Measurements from ENCODE around the gene UNC13A.
"Not testable (repeated sequence)": the region's sequence is repeated elsewhere in the genome, so short reads cannot be mapped to it uniquely, and the experiment has no call there.

Gene UNC13A

DNA sequence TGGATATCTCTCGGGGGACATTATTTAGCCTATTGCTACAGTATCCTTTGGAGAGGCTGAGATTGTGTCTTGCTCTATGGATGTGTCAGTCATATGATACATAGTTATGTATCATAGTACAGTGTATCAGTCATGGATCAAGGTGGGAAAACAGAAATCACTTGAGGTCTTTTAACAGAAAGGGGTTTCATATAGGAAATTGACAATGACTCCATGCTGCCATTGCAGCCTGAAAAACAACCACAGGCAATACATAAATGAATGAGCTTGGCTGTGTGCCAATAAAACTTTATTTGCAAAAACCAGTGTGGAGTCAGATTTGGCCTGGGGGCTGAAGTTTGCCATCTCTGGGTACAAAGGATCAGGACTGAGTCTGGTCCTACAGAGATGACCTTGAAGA lies 97.3 kb downstream of the UNC13A start:
- TF ChIP-seq, protein P1, sequence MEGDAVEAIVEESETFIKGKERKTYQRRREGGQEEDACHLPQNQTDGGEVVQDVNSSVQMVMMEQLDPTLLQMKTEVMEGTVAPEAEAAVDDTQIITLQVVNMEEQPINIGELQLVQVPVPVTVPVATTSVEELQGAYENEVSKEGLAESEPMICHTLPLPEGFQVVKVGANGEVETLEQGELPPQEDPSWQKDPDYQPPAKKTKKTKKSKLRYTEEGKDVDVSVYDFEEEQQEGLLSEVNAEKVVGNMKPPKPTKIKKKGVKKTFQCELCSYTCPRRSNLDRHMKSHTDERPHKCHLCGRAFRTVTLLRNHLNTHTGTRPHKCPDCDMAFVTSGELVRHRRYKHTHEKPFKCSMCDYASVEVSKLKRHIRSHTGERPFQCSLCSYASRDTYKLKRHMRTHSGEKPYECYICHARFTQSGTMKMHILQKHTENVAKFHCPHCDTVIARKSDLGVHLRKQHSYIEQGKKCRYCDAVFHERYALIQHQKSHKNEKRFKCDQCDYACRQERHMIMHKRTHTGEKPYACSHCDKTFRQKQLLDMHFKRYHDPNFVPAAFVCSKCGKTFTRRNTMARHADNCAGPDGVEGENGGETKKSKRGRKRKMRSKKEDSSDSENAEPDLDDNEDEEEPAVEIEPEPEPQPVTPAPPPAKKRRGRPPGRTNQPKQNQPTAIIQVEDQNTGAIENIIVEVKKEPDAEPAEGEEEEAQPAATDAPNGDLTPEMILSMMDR (IDR thresholded peaks at IDR 0.05): no peak
- no peak for DNase-seq
- peaks cover 20% of the 10 kb centered on the region for H3K27me3 Mint-ChIP-seq (ENCODE audit: low read depth, poor library complexity)
- no peaks in the 10 kb centered on the region for H3K36me3 Mint-ChIP-seq (ENCODE audit: low read depth)
- no peak overlapping the region for H3K27ac Mint-ChIP-seq
- no peaks in the 10 kb centered on the region for H3K4me1 Mint-ChIP-seq
- no peak overlapping the region for H3K4me3 Mint-ChIP-seq
- H3K9me3 Mint-ChIP-seq: peaks cover 3% of the 10 kb centered on the region

DNA sequence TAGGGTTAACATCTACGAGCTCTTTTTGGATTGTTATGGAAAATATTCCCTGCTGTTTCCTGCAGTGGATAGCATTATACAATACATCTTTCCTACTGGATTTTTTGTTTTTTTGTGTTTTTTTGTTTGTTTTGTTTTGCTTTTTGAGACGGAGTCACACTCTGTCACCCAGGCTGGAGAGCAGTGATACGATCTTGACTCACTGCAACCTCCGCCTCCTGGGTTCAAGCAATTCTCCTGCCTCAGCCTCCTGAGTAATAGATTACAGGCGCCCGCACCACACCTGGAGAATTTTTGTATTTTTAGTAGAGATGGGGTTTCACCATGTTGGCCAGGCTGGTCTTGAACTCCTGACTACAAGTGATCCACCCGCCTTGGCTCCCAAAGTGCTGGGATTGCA lies 102.8 kb downstream of the UNC13A start:
- H3K9me3 Mint-ChIP-seq, DNase-seq, H3K4me1 Mint-ChIP-seq, H3K4me3 Mint-ChIP-seq, H3K27ac Mint-ChIP-seq: not testable (repeated sequence)
- H3K27me3 Mint-ChIP-seq (ENCODE audit: low read depth, poor library complexity): peaks cover 12% of the 10 kb centered on the region
- H3K36me3 Mint-ChIP-seq (ENCODE audit: low read depth): peaks cover 14% of the 10 kb centered on the region

DNA sequence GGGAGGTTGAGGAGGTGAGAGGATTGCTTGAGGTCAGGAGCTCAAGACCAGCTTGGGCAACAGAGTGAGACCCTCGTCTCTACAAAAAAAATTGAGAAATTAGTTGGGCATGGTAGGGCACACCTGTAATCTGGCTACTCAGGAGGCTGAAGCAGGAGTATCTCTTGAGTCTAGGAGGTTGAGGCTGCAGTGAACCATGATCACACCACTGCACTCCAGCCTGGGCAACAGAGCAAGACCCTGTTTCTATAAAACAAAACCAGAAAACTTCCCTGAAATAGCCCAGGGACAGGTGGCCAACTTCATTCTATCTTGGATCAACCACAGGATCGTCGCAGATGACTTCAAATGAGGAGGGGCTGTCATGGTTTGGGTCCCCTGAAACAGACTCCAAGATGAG lies 104.0 kb downstream of the UNC13A start:
- Mint-ChIP-seq H3K4me3 (no peak overlapping the region), H3K27ac (no peak overlapping the region), H3K4me1 (peaks cover 15% of the 10 kb centered on the region), H3K36me3 (ENCODE audit: low read depth) (peaks cover 27% of the 10 kb centered on the region), H3K27me3 (ENCODE audit: low read depth, poor library complexity) (peaks cover 9% of the 10 kb centered on the region), H3K9me3 (no peaks in the 10 kb centered on the region)
- DNase-seq: no peak
- TF ChIP-seq, protein P1 (IDR thresholded peaks at IDR 0.05): no peak

GRCh38 chr19:17582613-17583012 lies 105.5 kb downstream of the UNC13A start:
- H3K4me3 Mint-ChIP-seq: no peak overlapping the region
- TF ChIP-seq, protein P1 (IDR thresholded peaks at IDR 0.05): no peak
- peaks cover 18% of the 10 kb centered on the region for H3K4me1 Mint-ChIP-seq
- H3K9me3 Mint-ChIP-seq: no peaks in the 10 kb centered on the region
- DNase-seq: no peak
- H3K27ac Mint-ChIP-seq: no peak overlapping the region
- H3K36me3 Mint-ChIP-seq (ENCODE audit: low read depth): peaks cover 33% of the 10 kb centered on the region
- H3K27me3 Mint-ChIP-seq (ENCODE audit: low read depth, poor library complexity): peaks cover 9% of the 10 kb centered on the region

DNA sequence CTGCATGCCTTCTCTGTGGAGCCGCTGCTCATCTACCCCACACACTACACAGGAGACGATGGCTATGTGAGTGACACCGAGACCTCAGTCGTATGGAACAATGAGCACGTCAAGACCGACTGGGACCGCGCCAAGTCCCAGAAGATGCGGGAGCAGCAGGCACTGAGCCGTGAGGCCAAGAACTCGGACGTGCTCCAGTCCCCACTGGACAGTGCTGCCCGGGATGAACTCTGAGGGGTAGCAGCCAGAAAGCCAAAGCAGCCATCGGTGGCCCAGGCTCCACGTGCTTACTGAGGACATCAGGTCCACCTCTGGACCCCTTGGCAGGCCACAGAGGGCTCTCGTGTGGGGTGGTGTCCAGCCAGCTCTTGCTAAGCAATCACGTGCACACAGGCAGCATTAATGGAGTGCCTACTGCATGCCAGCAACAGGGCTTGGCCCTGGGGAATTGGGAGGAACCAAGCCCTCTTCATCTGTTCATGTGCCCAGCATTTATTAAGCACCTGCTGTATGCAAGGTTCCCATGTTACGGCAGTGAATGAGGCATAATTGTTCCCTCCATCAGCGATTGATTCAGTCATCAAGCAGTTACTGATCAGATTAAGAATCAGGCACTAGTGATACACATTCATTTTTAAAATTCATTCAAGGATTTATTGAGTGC lies 106.8 kb downstream of the UNC13A start:
- TF ChIP-seq, protein P1 (IDR thresholded peaks at IDR 0.05): no peak
- H3K36me3 Mint-ChIP-seq (ENCODE audit: low read depth): peaks cover 43% of the 10 kb centered on the region
- no peak overlapping the region for H3K4me3 Mint-ChIP-seq
- H3K4me1 Mint-ChIP-seq: peaks cover 28% of the 10 kb centered on the region
- no peaks in the 10 kb centered on the region for H3K9me3 Mint-ChIP-seq
- H3K27ac Mint-ChIP-seq: no peak overlapping the region
- no peak for DNase-seq
- peaks cover 9% of the 10 kb centered on the region for H3K27me3 Mint-ChIP-seq (ENCODE audit: low read depth, poor library complexity)

- no peaks in the 10 kb centered on the region for H3K9me3 Mint-ChIP-seq
- TF ChIP-seq, protein P1 (IDR thresholded peaks at IDR 0.05): no peak
- no peak overlapping the region for H3K4me3 Mint-ChIP-seq
- H3K27me3 Mint-ChIP-seq (ENCODE audit: low read depth, poor library complexity): peaks cover 6% of the 10 kb centered on the region
- H3K36me3 Mint-ChIP-seq (ENCODE audit: low read depth): peaks cover 43% of the 10 kb centered on the region
- H3K27ac Mint-ChIP-seq: no peak overlapping the region
- no peak for DNase-seq
- H3K4me1 Mint-ChIP-seq: peaks cover 28% of the 10 kb centered on the region
Measured at GRCh38 chr19:17580470-17581144, 107.5 kb downstream of the UNC13A start.

All from nephron progenitor cell (in vitro differentiated cells).